ENCODE measurements around the gene ZPBP.

Gene ZPBP

GRCh38 chr7:50068850-50069551, 24.0 kb downstream of the ZPBP start:
- no peak for TF ChIP-seq GABPA (IDR thresholded peaks at IDR 0.05; ENCODE audit: low read depth)
- TF ChIP-seq SPI1 (IDR thresholded peaks at IDR 0.05; ENCODE audit: borderline replicate concordance, low read depth), result no peak
- no peak for TF ChIP-seq REST (IDR thresholded peaks at IDR 0.05; ENCODE audit: insufficient replicate concordance, low read depth)
- TF ChIP-seq POLR2AphosphoS5 (IDR thresholded peaks at IDR 0.05; ENCODE audit: low read depth), result no peak
- TF ChIP-seq CTCF (IDR thresholded peaks at IDR 0.05; ENCODE audit: insufficient read depth, low read length), result no peak
- H3K27ac ChIP-seq (replicated peaks), result no peak overlapping the region
- no peak for DNase-seq (ENCODE audit: low read depth in 1 of 2, low spot score in 1 of 2)

GRCh38 chr7:50068026-50068425, 25.0 kb downstream of the ZPBP start:
- no peak overlapping the region for H3K4me3 ChIP-seq (replicated peaks; ENCODE audit: insufficient read depth, low read length)
- peak; percentile 33 for TF ChIP-seq CTCF (IDR thresholded peaks at IDR 0.05; ENCODE audit: insufficient read depth, low read length)
- no peak for TF ChIP-seq SPI1 (IDR thresholded peaks at IDR 0.05; ENCODE audit: borderline replicate concordance, low read depth)
- H3K27me3 ChIP-seq (ENCODE audit: insufficient read depth, poor library complexity, severe bottlenecking), result no peaks in the 10 kb centered on the region
- no peak overlapping the region for H3K27ac ChIP-seq (replicated peaks)
- no peak for DNase-seq (ENCODE audit: low read depth in 1 of 2, low spot score in 1 of 2)

More at GRCh38 chr7:50068850-50069551, 24.0 kb downstream of the ZPBP start:
- Histone ChIP-seq H3K4me3 (replicated peaks; ENCODE audit: insufficient read depth, low read length) (peak overlapping the region; percentile 27), H3K27me3 (ENCODE audit: insufficient read depth, poor library complexity, severe bottlenecking) (no peaks in the 10 kb centered on the region)

GRCh38 chr7:50062951-50063350, 30.1 kb downstream of the ZPBP start:
- no peak for TF ChIP-seq POLR2AphosphoS5 (IDR thresholded peaks at IDR 0.05; ENCODE audit: low read depth)
- TF ChIP-seq GABPA (IDR thresholded peaks at IDR 0.05; ENCODE audit: low read depth), result no peak
- TF ChIP-seq CTCF (IDR thresholded peaks at IDR 0.05; ENCODE audit: insufficient read depth, low read length), result no peak
- TF ChIP-seq REST (IDR thresholded peaks at IDR 0.05; ENCODE audit: insufficient replicate concordance, low read depth), result no peak
- no peak for TF ChIP-seq SPI1 (IDR thresholded peaks at IDR 0.05; ENCODE audit: borderline replicate concordance, low read depth)

GRCh38 chr7:50056131-50056530, 36.9 kb downstream of the ZPBP start:
- Histone ChIP-seq H3K27me3 (ENCODE audit: insufficient read depth, poor library complexity, severe bottlenecking) (peaks cover 4% of the 10 kb centered on the region), H3K27ac (replicated peaks) (no peak overlapping the region), H3K4me3 (replicated peaks; ENCODE audit: insufficient read depth, low read length) (no peak overlapping the region)
- DNase-seq (ENCODE audit: low read depth in 1 of 2, low spot score in 1 of 2), result no peak
- TF ChIP-seq SPI1 (IDR thresholded peaks at IDR 0.05; ENCODE audit: borderline replicate concordance, low read depth), result peak; percentile 72; the same call in 1 of the 2 replicates
- no peak for TF ChIP-seq GABPA (IDR thresholded peaks at IDR 0.05; ENCODE audit: low read depth)

More at GRCh38 chr7:50062951-50063350, 30.1 kb downstream of the ZPBP start:
- Histone ChIP-seq H3K4me3 (replicated peaks; ENCODE audit: insufficient read depth, low read length) (no peak overlapping the region), H3K27ac (replicated peaks) (no peak overlapping the region), H3K27me3 (ENCODE audit: insufficient read depth, poor library complexity, severe bottlenecking) (peaks cover 5% of the 10 kb centered on the region)
- DNase-seq (ENCODE audit: low read depth in 1 of 2, low spot score in 1 of 2), result no peak

Measured in HL-60 (cell line).